Calu3 (cell line): ENCODE measurements around the gene CIRBP. TPM values are rescaled to one million over a fixed set of nuclear protein-coding genes. Genes with fewer than 3 reads are reported as not detected.
A peak's percentile ranks its signal among the peaks of the same experiment; 100 is the strongest.

Source experiments
- BruUV-seq: library from RNA; stranded (reverse); fragments of 400-500 nt; replicated peaks from 2 replicates; lab custom pipeline; 2021; lab: Mats Ljungman, UMichigan
- CTCF ChIA-PET: fragments of 300-600 bp; sonication (Branson Sonifier 250); formaldehyde crosslinking; loops from one replicate; lab custom pipeline; 2022; ENCODE audit warnings: antibody characterized with exemption; lab: Charles Lee
- DNase-seq: peaks from one replicate; pipeline ENCODE4 v3.0.0; 2022
- H3K27ac Mint-ChIP-seq: one replicate; pipeline ENCODE4 v1.8.0; 2022; ENCODE audit warnings: mixed read lengths; ENCODE audit not compliant: unreplicated experiment
- H3K27me3 Mint-ChIP-seq: one replicate; pipeline ENCODE4 v1.8.0; 2022; ENCODE audit warnings: mixed read lengths; ENCODE audit not compliant: unreplicated experiment
- H3K36me3 Mint-ChIP-seq: one replicate; pipeline ENCODE4 v1.8.0; 2022; ENCODE audit warnings: mild to moderate bottlenecking, moderate library complexity, mixed read lengths; ENCODE audit not compliant: insufficient read depth, unreplicated experiment
- H3K4me1 Mint-ChIP-seq: one replicate; pipeline ENCODE4 v1.8.0; 2022; ENCODE audit warnings: mild to moderate bottlenecking, low read depth, mixed read lengths; ENCODE audit not compliant: unreplicated experiment
- H3K4me3 Mint-ChIP-seq: one replicate; pipeline ENCODE4 v1.8.0; 2022; ENCODE audit warnings: mild to moderate bottlenecking, low read depth, moderate library complexity, mixed read lengths; ENCODE audit not compliant: unreplicated experiment
- H3K9me3 Mint-ChIP-seq: one replicate; pipeline ENCODE4 v1.8.0; 2022; ENCODE audit warnings: low read depth, mixed read lengths; ENCODE audit not compliant: unreplicated experiment
- CTCF ChIP-seq: fragments of 200-600 bp; IDR thresholded peaks from one replicate; pipeline ENCODE4 v1.8.0; 2022; ENCODE audit warnings: antibody characterized with exemption; ENCODE audit not compliant: unreplicated experiment
- intact Hi-C: fragments of 100-400 bp; cut with micrococcal nuclease; formaldehyde crosslinking; loops from one replicate; pipeline ENCODE4 v1.10.0; 2022; ENCODE audit not compliant: unreplicated experiment
- total RNA-seq: library from RNA; stranded (reverse); gene quantifications from 2 replicates; pipeline ENCODE4 v1.2.3, GENCODE V29; 2022

Gene CIRBP
- total RNA-seq, 1 experiment from 2014 or later = 102 TPM

GRCh38 chr19:1310853-1311180, 41.7 kb downstream of the CIRBP start:
- BruUV-seq = no TSS peak
- no peaks in the 10 kb centered on the region for H3K27me3 Mint-ChIP-seq
- H3K4me3 Mint-ChIP-seq = no peak overlapping the region
- H3K9me3 Mint-ChIP-seq = no peaks in the 10 kb centered on the region
- DNase-seq = no peak
- no peaks in the 10 kb centered on the region for H3K4me1 Mint-ChIP-seq
- H3K27ac Mint-ChIP-seq = no peak overlapping the region
- H3K36me3 Mint-ChIP-seq = peaks cover 4% of the 10 kb centered on the region
- intact Hi-C loops = no loop called here
- TF ChIP-seq CTCF = no peak
- CTCF ChIA-PET = no interaction called here

GRCh38 chr19:1311543-1312091, 42.5 kb downstream of the CIRBP start:
- Mint-ChIP-seq H3K9me3 (no peaks in the 10 kb centered on the region), H3K4me1 (no peaks in the 10 kb centered on the region), H3K36me3 (peaks cover 4% of the 10 kb centered on the region), H3K4me3 (no peak overlapping the region), H3K27ac (no peak overlapping the region), H3K27me3 (no peaks in the 10 kb centered on the region)
- no peak for DNase-seq
- intact Hi-C loops = no loop called here
- CTCF ChIA-PET = no interaction called here
- no peak for TF ChIP-seq CTCF
- BruUV-seq = no TSS peak

GRCh38 chr19:1312767-1313694, 43.9 kb downstream of the CIRBP start:
- peak; percentile 72 for DNase-seq
- BruUV-seq = no TSS peak
- H3K27ac Mint-ChIP-seq = no peak overlapping the region
- H3K4me1 Mint-ChIP-seq = no peaks in the 10 kb centered on the region
- intact Hi-C loops = no loop called here
- peaks cover 12% of the 10 kb centered on the region for H3K27me3 Mint-ChIP-seq
- TF ChIP-seq CTCF = no peak
- H3K36me3 Mint-ChIP-seq = no peaks in the 10 kb centered on the region
- H3K4me3 Mint-ChIP-seq = no peak overlapping the region
- H3K9me3 Mint-ChIP-seq = no peaks in the 10 kb centered on the region
- CTCF ChIA-PET = interaction anchor here (0.6 to 0.7 kb wide), 2 partner anchors 56 to 234 kb away, joined by 3 read pairs; no protein-coding TSS in a partner anchor

- Mint-ChIP-seq H3K27me3 (peaks cover 12% of the 10 kb centered on the region), H3K4me1 (no peaks in the 10 kb centered on the region), H3K4me3 (no peak overlapping the region), H3K27ac (no peak overlapping the region), H3K9me3 (no peaks in the 10 kb centered on the region), H3K36me3 (no peaks in the 10 kb centered on the region)
- no TSS peak for BruUV-seq
- no peak for TF ChIP-seq CTCF
- intact Hi-C loops = no loop called here
- no peak for DNase-seq
- CTCF ChIA-PET = interaction anchor here (0.6 kb wide), 1 partner anchor 233 kb away, joined by 3 read pairs; no protein-coding TSS in a partner anchor
Measured at GRCh38 chr19:1313695-1314613, 44.8 kb downstream of the CIRBP start.
